Central memory CD8-positive, alpha-beta T cell (primary cell): ENCODE data around the gene RAB3C.

ENCODE experiments used
- ATAC-seq: fragments of 150-1000 bp; cut with Tn5 transposase; replicated peaks from 2 replicates; pipeline ENCODE4 v1.10.0; 2022; ENCODE audit warnings: mild to moderate bottlenecking, moderate FRiP score, moderate number of reproducible peaks; ENCODE audit not compliant: poor library complexity, severe bottlenecking; ENCODE audit errors: extremely low read depth
- DNase-seq, 2 donors: peaks; one replicate each; pipeline ENCODE4 v3.0.0; 2021; ENCODE audit warnings: low spot score in 2 of 2
- H3K27ac Mint-ChIP-seq: one replicate; pipeline ENCODE4 v1.8.0; 2022; ENCODE audit warnings: low read depth, mild to moderate bottlenecking, moderate library complexity, mixed read lengths
- H3K27me3 Mint-ChIP-seq: one replicate; pipeline ENCODE4 v1.8.0; 2022; ENCODE audit warnings: mixed read lengths
- H3K36me3 Mint-ChIP-seq: one replicate; pipeline ENCODE4 v1.8.0; 2022; ENCODE audit warnings: mild to moderate bottlenecking, moderate library complexity, mixed read lengths; ENCODE audit not compliant: insufficient read depth
- H3K4me1 Mint-ChIP-seq: one replicate; pipeline ENCODE4 v1.8.0; 2022; ENCODE audit warnings: mixed read lengths
- H3K4me3 Mint-ChIP-seq: one replicate; pipeline ENCODE4 v1.8.0; 2022; ENCODE audit warnings: mild to moderate bottlenecking, moderate library complexity, mixed read lengths
- H3K9me3 Mint-ChIP-seq: one replicate; pipeline ENCODE4 v1.8.0; 2022; ENCODE audit warnings: mixed read lengths

Gene RAB3C

DNA sequence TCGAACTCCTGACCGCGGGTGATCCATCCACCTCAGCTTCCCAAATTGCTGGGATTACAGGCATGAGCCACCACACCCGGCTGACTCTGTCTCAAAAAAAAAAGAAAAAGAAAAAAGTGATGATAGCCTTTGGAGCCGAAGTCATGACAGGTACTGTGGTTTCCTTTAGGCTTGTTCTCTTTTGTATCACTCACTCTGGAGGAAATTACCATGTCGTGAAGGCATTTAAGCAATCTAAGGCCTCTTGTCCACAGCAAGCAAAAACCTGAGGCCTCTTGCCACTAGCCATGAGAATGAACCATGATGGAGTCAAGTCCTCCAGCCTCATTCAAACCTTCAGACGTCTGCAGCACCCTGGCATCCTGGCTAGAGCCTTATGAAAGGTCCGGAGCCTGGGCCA is 286.1 kb downstream of the RAB3C start:
- H3K4me3 Mint-ChIP-seq: no peak overlapping the region
- DNase-seq: no peak
- H3K9me3 Mint-ChIP-seq: no peaks in the 10 kb centered on the region
- no peak for ATAC-seq
- H3K27ac Mint-ChIP-seq: no peak overlapping the region
- H3K4me1 Mint-ChIP-seq: no peaks in the 10 kb centered on the region
- peaks cover 11% of the 10 kb centered on the region for H3K27me3 Mint-ChIP-seq
- H3K36me3 Mint-ChIP-seq: peaks cover 1% of the 10 kb centered on the region

DNA sequence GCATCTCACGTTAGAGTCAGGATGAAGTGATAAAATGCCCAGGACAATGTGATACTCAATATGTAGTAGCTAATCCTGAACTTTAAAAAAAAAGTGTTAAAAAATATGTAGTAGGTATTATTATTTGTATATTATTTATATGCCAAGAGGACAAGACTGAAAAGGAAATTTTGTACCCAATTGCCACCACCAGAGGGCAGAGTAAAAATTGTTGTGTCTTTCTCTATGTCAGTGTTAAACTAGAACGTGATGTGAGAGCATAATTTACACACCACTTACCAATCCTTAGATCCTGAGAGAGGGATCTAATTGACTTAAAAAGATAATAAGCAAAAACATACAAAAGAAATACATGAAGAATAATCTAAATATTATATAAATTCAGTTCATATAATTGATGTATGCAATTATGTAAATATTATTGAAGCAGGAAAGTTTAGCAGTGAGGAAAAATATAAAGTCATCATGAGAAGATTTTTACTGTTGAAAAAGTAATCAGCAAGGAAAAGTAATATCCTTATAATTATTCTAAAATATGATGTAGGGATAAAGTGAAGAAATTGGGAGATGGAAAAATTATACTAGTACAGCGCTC is 288.9 kb downstream of the RAB3C start:
- no peaks in the 10 kb centered on the region for H3K36me3 Mint-ChIP-seq
- H3K27me3 Mint-ChIP-seq: peaks cover 35% of the 10 kb centered on the region
- DNase-seq: no peak
- peak; percentile 40 for ATAC-seq
- no peaks in the 10 kb centered on the region for H3K9me3 Mint-ChIP-seq
- H3K4me3 Mint-ChIP-seq: no peak overlapping the region
- H3K4me1 Mint-ChIP-seq: no peaks in the 10 kb centered on the region
- no peak overlapping the region for H3K27ac Mint-ChIP-seq

DNA sequence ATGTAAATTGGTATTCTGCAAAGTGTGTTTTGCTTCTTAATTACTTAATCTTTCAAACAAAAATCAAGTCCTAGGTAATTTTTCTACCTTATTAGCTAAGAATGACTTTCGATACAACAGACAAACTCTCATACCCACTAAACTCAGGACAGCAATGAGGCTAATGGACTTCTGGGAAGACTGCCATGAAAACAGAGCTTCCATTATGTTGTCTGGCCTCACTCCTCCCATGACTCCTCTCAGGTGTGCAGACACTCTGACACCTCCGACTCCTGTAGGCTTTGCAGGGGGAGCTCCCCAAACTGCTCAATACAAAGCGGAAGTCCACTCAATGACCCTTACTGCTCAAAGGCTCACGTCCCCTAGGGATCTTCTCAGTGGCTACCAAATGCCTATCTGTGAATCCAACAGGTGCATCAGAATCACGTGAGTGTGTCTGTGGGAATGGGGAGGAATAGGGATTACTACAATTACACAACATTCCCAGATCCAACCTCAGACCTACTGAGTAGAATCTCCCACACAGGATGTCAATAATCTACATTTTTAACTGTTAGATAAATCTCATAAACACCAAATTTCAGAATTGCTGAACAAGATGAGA is 289.9 kb downstream of the RAB3C start:
- Mint-ChIP-seq H3K27me3 (peaks cover 44% of the 10 kb centered on the region), H3K27ac (no peak overlapping the region), H3K9me3 (no peaks in the 10 kb centered on the region), H3K4me3 (no peak overlapping the region), H3K36me3 (no peaks in the 10 kb centered on the region), H3K4me1 (no peaks in the 10 kb centered on the region)
- ATAC-seq (no peak), DNase-seq (no peak)

DNA sequence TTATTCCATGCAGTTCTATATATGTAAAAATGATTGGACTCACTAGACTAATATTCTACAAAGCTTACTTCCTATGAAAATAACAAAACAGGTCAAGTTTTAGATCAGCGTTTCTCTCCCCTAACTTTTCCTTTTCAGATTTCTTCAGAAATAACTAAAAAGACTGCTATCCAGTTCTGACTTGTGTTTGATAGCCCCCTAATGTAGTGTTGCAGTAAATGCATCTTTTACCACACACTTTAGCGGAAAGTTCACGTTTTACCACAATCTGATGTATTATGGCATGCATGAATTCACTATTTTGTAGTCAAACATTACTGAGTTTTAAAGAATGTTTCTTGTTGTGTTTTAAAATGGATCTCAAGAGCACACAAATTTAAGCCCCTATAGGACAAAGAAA is 292.7 kb downstream of the RAB3C start:
- Mint-ChIP-seq H3K36me3 (no peaks in the 10 kb centered on the region), H3K27ac (no peak overlapping the region), H3K4me3 (no peak overlapping the region), H3K9me3 (no peaks in the 10 kb centered on the region), H3K4me1 (no peaks in the 10 kb centered on the region), H3K27me3 (peaks cover 44% of the 10 kb centered on the region)
- ATAC-seq (no peak), DNase-seq (no peak)

DNA sequence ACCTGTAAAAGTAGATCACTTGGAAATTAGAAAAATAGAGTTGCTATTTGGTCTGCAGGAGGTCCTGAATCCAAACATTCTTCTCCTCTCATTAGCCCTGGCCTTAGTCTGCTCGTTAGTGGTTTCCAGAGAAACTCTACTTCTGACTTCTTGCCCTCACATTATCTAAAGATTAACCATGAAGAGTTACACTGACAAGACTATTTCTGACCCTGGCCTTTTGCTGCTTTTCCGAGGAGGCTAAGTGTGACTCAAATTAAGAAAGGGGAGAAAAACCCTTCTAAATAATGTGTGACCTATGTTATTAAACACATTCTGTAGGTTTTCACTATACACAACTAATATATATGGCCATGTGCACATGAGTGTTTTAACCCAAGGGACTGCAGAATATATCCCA is 302.4 kb downstream of the RAB3C start:
- ATAC-seq (no peak), DNase-seq (no peak)
- Mint-ChIP-seq H3K27ac (no peak overlapping the region), H3K27me3 (peaks cover 7% of the 10 kb centered on the region), H3K4me3 (no peak overlapping the region), H3K9me3 (no peaks in the 10 kb centered on the region), H3K36me3 (peaks cover 3% of the 10 kb centered on the region), H3K4me1 (peaks cover 14% of the 10 kb centered on the region)

DNA sequence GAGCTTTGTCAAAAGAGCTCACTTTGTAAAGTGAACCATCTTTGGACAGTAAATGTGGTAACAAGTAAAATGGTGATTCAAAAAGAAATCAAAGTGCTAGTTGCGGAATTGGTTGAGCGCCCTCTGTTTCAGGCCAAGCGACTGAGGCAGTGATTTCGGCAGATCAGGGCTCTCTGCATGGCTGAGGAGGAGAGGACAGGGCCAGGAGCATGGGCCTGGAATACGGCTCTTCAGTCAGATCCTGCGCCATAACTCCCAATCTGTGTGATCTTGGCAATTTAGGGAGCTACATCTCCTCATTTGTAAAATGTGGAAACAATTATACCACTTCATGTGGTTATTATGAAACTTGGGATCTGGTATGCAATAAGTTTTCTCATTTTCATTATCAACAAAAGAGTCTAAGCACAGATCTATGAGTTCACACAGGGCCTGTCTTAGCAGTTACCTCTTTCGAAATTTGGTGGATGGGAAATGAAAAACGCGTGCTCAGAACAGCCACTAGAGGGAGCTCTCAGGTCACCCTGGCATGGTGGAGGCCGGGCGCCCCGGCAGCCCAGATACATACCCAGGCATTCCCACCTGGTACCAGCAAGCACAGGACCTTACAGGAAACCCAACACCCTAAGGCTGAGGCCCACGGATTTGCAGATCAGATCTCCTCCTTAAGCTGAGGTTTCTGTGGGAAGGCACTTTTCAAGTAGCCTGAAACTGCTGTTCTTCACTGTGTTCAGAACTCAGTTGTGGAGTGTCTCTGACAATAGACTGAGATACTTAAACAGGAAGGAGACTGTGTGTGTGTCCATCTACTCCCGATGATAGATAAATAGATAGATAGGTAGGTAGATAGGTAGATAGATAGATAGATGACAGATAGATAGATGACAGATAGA is 303.7 kb downstream of the RAB3C start:
- DNase-seq (peak; percentile 31 to 50), ATAC-seq (peak; percentile 80)
- peak overlapping the region; percentile 1 for H3K4me3 Mint-ChIP-seq
- peaks cover 3% of the 10 kb centered on the region for H3K36me3 Mint-ChIP-seq
- peaks cover 7% of the 10 kb centered on the region for H3K27me3 Mint-ChIP-seq
- peaks cover 16% of the 10 kb centered on the region for H3K4me1 Mint-ChIP-seq
- H3K9me3 Mint-ChIP-seq: no peaks in the 10 kb centered on the region
- H3K27ac Mint-ChIP-seq: peak overlapping the region; percentile 67

DNA sequence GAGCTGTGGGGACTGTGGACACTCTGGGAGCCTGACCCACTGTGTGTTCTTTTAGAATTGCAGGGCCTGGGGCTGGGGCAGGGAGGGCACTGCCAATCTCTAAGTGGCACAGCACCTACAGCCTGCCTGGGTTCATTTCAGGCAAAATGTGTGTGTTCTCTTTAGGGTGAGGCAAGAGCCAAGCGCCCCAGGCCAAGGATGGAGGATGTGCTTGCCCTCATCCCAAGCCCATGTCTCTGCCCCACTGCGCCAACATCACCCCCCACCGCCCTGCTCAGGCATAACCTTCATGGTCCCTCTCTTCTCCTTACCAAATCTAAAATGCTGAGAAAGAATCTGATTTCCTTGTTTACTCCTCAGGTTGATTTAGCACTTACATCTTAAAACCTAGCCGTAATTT is 304.4 kb downstream of the RAB3C start:
- Mint-ChIP-seq H3K9me3 (no peaks in the 10 kb centered on the region), H3K27me3 (peaks cover 7% of the 10 kb centered on the region), H3K27ac (peak overlapping the region; percentile 67), H3K4me3 (no peak overlapping the region), H3K36me3 (peaks cover 3% of the 10 kb centered on the region), H3K4me1 (peaks cover 19% of the 10 kb centered on the region)
- ATAC-seq: no peak
- no peak for DNase-seq

DNA sequence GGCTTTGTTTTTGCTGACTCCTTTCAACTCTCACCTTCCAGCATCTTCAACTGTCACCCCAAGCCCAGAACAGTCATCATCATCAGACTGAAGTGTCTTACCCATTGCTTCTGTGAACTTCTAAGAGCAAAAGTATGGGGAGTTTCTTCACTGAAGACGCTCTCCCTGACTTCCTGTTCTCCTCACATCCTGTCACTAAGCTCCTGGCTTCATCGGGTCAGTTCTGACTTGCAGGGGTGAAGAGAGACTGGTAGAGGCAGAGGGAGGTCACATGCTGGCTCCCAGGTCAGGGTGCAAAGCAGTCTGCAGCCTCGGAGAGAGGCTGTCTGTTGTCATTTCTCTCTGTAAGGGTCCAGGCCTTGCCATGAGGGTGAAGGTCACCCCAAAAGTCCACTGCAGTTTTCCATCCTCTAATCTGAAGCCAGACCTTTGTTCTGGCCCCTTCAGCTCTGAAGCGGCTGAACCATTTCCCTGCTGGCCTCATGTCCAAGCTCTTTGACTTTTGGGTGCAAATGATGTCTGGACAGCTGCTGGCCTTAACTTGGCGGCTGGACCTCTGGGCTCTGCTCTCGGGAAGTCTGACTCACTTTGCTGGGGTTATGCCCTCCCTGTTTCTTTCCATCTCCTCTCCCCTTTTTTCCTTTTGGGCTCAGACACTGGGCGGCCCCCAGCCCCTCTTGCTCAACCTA is 305.0 kb downstream of the RAB3C start:
- Mint-ChIP-seq H3K9me3 (no peaks in the 10 kb centered on the region), H3K36me3 (peaks cover 3% of the 10 kb centered on the region), H3K27ac (peak overlapping the region; percentile 67), H3K27me3 (peaks cover 7% of the 10 kb centered on the region), H3K4me1 (peaks cover 19% of the 10 kb centered on the region), H3K4me3 (no peak overlapping the region)
- no peak for ATAC-seq
- no peak for DNase-seq

DNA sequence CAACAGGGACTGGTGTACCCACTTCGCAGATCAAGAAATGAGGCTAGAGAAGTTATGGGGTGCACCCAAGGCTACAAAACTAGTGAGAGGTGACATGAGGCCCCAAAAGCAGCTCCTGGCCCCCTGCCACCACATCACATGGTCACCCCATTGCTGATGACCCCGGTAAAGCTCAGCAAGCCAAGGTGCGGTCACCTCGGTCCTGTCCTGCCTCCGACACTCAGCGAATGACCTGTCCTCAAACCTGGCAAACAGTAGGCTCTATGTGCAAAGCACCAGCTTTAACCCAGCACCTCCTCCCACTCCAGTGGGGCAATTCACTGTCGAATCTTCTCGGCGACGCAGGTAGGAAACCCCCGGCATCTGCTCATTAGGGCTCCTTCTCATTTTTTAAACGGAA is 307.4 kb downstream of the RAB3C start:
- no peak overlapping the region for H3K27ac Mint-ChIP-seq
- H3K27me3 Mint-ChIP-seq: no peaks in the 10 kb centered on the region

DNA sequence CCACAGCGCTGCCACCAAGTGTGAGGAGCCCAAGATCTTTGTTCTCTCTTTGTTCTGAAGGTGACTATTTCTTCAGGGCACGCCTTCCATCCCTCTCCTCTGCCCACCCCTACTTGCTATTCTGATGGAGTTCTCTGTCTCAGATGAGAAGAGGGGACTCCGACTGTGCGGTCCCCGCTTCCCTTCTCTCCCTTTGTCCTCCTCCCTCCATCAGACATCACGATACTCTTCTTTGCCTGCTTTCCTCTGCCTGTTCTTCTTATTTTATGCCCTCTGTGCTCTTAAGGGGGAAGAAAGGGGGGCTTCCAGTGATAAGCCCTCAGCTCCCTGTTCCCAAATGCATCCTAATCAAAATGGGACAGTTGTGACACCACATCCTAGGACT is 307.8 kb downstream of the RAB3C start:
- no peak for DNase-seq
- no peak overlapping the region for H3K27ac Mint-ChIP-seq

More for the DNA sequence above, 307.4 kb downstream of the RAB3C start:
- ATAC-seq: no peak
- Mint-ChIP-seq H3K4me3 (no peak overlapping the region), H3K9me3 (no peaks in the 10 kb centered on the region), H3K4me1 (peaks cover 19% of the 10 kb centered on the region), H3K36me3 (peaks cover 3% of the 10 kb centered on the region)
- DNase-seq: no peak

DNA sequence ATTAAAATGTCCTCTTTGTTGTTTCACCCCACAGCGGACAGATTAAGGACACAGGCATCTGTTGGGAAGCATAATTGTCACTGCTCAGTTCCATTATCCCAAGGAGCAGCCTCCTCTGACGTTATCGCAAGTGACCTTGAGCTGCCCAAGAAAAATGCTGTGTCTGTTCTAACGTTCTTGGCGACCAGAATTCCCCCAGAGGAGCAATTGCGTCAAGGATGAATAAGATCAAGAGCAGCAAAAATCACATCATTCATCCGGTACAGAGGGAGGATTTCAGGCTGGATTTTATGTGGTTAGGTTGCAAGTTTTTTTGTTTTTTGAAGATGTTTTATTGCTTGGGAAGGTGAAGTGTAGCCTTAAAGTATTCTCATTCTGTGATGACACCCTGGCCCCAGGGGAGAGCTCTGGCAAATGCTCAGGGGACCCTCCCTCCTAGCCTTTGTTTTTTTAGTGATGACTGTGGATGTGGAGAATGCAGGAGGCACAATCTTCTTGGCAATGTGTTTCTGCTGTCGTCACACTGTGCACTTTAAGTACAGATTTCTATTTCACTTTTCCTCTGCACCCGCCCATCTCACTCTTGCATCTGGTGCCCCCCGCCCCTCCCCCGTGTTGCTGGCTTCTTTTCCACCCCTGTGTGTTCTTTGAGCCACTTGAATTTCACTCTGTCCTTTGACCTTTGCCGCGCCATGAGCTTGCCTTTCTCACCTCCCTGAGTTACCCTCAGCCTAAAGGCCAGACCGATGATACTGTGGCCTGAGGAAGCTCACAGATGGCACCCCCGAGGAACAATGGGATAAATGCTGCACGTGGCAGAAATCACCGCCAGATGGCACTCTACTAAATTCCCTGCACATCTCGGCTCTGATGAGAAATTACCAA is 308.5 kb downstream of the RAB3C start:
- peak overlapping the region; percentile 53 for H3K4me3 Mint-ChIP-seq
- no peaks in the 10 kb centered on the region for H3K27me3 Mint-ChIP-seq
- no peak overlapping the region for H3K27ac Mint-ChIP-seq
- DNase-seq: peak; percentile 38 to 40
- H3K9me3 Mint-ChIP-seq: no peaks in the 10 kb centered on the region
- ATAC-seq: no peak
- peaks cover 19% of the 10 kb centered on the region for H3K4me1 Mint-ChIP-seq
- H3K36me3 Mint-ChIP-seq: peaks cover 3% of the 10 kb centered on the region

More for the DNA sequence above, 307.8 kb downstream of the RAB3C start:
- H3K4me3 Mint-ChIP-seq: no peak overlapping the region
- H3K36me3 Mint-ChIP-seq: peaks cover 3% of the 10 kb centered on the region
- peaks cover 19% of the 10 kb centered on the region for H3K4me1 Mint-ChIP-seq
- ATAC-seq: no peak
- H3K27me3 Mint-ChIP-seq: no peaks in the 10 kb centered on the region
- no peaks in the 10 kb centered on the region for H3K9me3 Mint-ChIP-seq

DNA sequence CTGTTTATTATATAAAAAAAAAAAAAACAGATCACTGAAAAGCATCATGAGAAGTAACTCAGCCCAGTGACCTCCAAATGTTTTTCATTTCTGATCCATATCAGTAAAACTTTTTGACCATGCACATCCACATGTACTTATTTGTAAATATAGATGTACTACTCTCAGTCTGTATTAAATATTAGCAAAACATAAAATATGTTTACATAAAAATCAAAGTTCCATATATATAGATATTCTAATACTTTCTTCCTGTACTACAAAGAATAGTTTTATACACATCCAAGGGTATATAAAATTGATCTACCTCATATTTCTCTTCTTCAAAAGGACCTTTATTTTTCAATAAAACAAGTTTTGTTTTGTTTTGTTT is 309.1 kb downstream of the RAB3C start:
- Mint-ChIP-seq H3K27ac (no peak overlapping the region), H3K9me3 (no peaks in the 10 kb centered on the region), H3K4me3 (peak overlapping the region; percentile 53), H3K27me3 (no peaks in the 10 kb centered on the region), H3K36me3 (no peaks in the 10 kb centered on the region), H3K4me1 (peaks cover 13% of the 10 kb centered on the region)
- DNase-seq (no peak), ATAC-seq (no peak)
